Stimulated activated CD8-positive, alpha-beta memory T cell treated with anti-CD3 and anti-CD28 coated beads, Interleukin-15, amount 100 ng/mL, for 1 hour (primary cell): ENCODE results near the gene MOCS1.

Source experiments
- DNase-seq: peaks from one replicate; pipeline ENCODE4 v3.0.0-alpha.2; 2020; ENCODE audit warnings: low read depth

The MOCS1 gene

GRCh38 chr6:39924283-39924682 lies 10.0 kb downstream of the MOCS1 start:
- DNase-seq, result no peak

- no peak for DNase-seq
Measured at GRCh38 chr6:39923861-39924260, 10.4 kb downstream of the MOCS1 start.

GRCh38 chr6:39923394-39923793 lies 10.9 kb downstream of the MOCS1 start:
- no peak for DNase-seq

GRCh38 chr6:39922821-39923220 lies 11.4 kb downstream of the MOCS1 start:
- DNase-seq, result no peak

- DNase-seq, result no peak
Measured at GRCh38 chr6:39920157-39920556, 14.1 kb downstream of the MOCS1 start.

GRCh38 chr6:39918831-39919230 lies 15.4 kb downstream of the MOCS1 start:
- no peak for DNase-seq

GRCh38 chr6:39917981-39918380 lies 16.3 kb downstream of the MOCS1 start:
- no peak for DNase-seq

- no peak for DNase-seq
Measured at GRCh38 chr6:39917329-39917728, 16.9 kb downstream of the MOCS1 start.

GRCh38 chr6:39915866-39916265 lies 18.4 kb downstream of the MOCS1 start:
- no peak for DNase-seq

- DNase-seq, result no peak
Measured at GRCh38 chr6:39914239-39914638, 20.0 kb downstream of the MOCS1 start.

GRCh38 chr6:39913391-39913916 lies 20.8 kb downstream of the MOCS1 start:
- no peak for DNase-seq

- no peak for DNase-seq
Measured at GRCh38 chr6:39912446-39912845, 21.8 kb downstream of the MOCS1 start.

GRCh38 chr6:39911513-39912125 lies 22.6 kb downstream of the MOCS1 start:
- DNase-seq, result no peak

GRCh38 chr6:39910744-39911143 lies 23.5 kb downstream of the MOCS1 start:
- no peak for DNase-seq

- no peak for DNase-seq
Measured at GRCh38 chr6:39910164-39910563, 24.1 kb downstream of the MOCS1 start.

GRCh38 chr6:39909701-39910100 lies 24.6 kb downstream of the MOCS1 start:
- no peak for DNase-seq

- no peak for DNase-seq
Measured at GRCh38 chr6:39908838-39909583, 25.3 kb downstream of the MOCS1 start.

GRCh38 chr6:39907871-39908575 lies 26.2 kb downstream of the MOCS1 start:
- DNase-seq, result no peak

GRCh38 chr6:39906318-39906761 lies 27.9 kb downstream of the MOCS1 start:
- no peak for DNase-seq

GRCh38 chr6:39905640-39905975 lies 28.7 kb downstream of the MOCS1 start:
- no peak for DNase-seq

GRCh38 chr6:39904946-39905639 lies 29.2 kb downstream of the MOCS1 start:
- DNase-seq, result no peak

GRCh38 chr6:39903656-39904055 lies 30.6 kb downstream of the MOCS1 start:
- DNase-seq, result no peak
